ENCODE results near the gene HLA-DPB1.

The HLA-DPB1 gene

GRCh38 chr6:33075568-33076405, at the start of gene HLA-DPB1:
Gene HLA-DPB1 (plus strand): TSS chr6:33075990. CDS start chr6:33076042, 52 bp downstream.
- DNase-seq (ENCODE audit: extremely low read depth, insufficient read length): peak; percentile 76
- peaks cover 3% of the 10 kb centered on the region; the same call in 1 of the 2 replicates for H3K36me3 ChIP-seq (ENCODE audit: control insufficient read depth, insufficient read depth, low read length)
- no peak for TF ChIP-seq CTCF (IDR thresholded peaks at IDR 0.05; ENCODE audit: insufficient read depth, low read length, poor library complexity, severe bottlenecking)
- no peaks in the 10 kb centered on the region for H3K27me3 ChIP-seq (replicated peaks; ENCODE audit: control insufficient read depth, insufficient read depth, low read length)
- peak within 1 kb of the TSS; percentile 68 for H3K4me3 ChIP-seq (replicated peaks; ENCODE audit: low read depth, low read length)

- peak overlapping the region; percentile 11; the same call in 1 of the 2 replicates for H3K4me3 ChIP-seq (replicated peaks; ENCODE audit: low read depth, low read length)
These were observed 47.5 kb upstream of the HLA-DPB1 start for GRCh38 chr6:33028220-33028849.

GRCh38 chr6:33029328-33030184, 46.2 kb upstream of the HLA-DPB1 start:
- peak; percentile 77 for DNase-seq (ENCODE audit: extremely low read depth, insufficient read length)
- no peaks in the 10 kb centered on the region for H3K36me3 ChIP-seq (ENCODE audit: control insufficient read depth, insufficient read depth, low read length)
- TF ChIP-seq CTCF (IDR thresholded peaks at IDR 0.05; ENCODE audit: insufficient read depth, low read length, poor library complexity, severe bottlenecking): no peak
- H3K27me3 ChIP-seq (replicated peaks; ENCODE audit: control insufficient read depth, insufficient read depth, low read length): no peaks in the 10 kb centered on the region
- peak overlapping the region; percentile 49 for H3K4me3 ChIP-seq (replicated peaks; ENCODE audit: low read depth, low read length)

More at GRCh38 chr6:33028220-33028849, 47.5 kb upstream of the HLA-DPB1 start:
- no peaks in the 10 kb centered on the region for H3K27me3 ChIP-seq (replicated peaks; ENCODE audit: control insufficient read depth, insufficient read depth, low read length)
- no peak for TF ChIP-seq CTCF (IDR thresholded peaks at IDR 0.05; ENCODE audit: insufficient read depth, low read length, poor library complexity, severe bottlenecking)
- H3K36me3 ChIP-seq (ENCODE audit: control insufficient read depth, insufficient read depth, low read length): no peaks in the 10 kb centered on the region
- DNase-seq (ENCODE audit: extremely low read depth, insufficient read length): no peak

- H3K4me3 ChIP-seq (replicated peaks; ENCODE audit: low read depth, low read length): peak overlapping the region; percentile 49; the same call in 1 of the 2 replicates
- no peak for DNase-seq (ENCODE audit: extremely low read depth, insufficient read length)
- TF ChIP-seq CTCF (IDR thresholded peaks at IDR 0.05; ENCODE audit: insufficient read depth, low read length, poor library complexity, severe bottlenecking): no peak
- H3K27me3 ChIP-seq (replicated peaks; ENCODE audit: control insufficient read depth, insufficient read depth, low read length): no peaks in the 10 kb centered on the region
- no peaks in the 10 kb centered on the region for H3K36me3 ChIP-seq (ENCODE audit: control insufficient read depth, insufficient read depth, low read length)
These were observed 45.5 kb upstream of the HLA-DPB1 start for GRCh38 chr6:33030245-33030644.

GRCh38 chr6:33034554-33034953, 41.2 kb upstream of the HLA-DPB1 start:
- H3K4me3 ChIP-seq (replicated peaks; ENCODE audit: low read depth, low read length): no peak overlapping the region
- H3K27me3 ChIP-seq (replicated peaks; ENCODE audit: control insufficient read depth, insufficient read depth, low read length): no peaks in the 10 kb centered on the region
- DNase-seq (ENCODE audit: extremely low read depth, insufficient read length): no peak
- TF ChIP-seq CTCF (IDR thresholded peaks at IDR 0.05; ENCODE audit: insufficient read depth, low read length, poor library complexity, severe bottlenecking): no peak
- no peaks in the 10 kb centered on the region for H3K36me3 ChIP-seq (ENCODE audit: control insufficient read depth, insufficient read depth, low read length)

Data from GM06990 (cell line).